Fibroblast of lung (primary cell): ENCODE measurements around the gene PHF20.

Source experiments
- CTCF ChIP-seq, 2 donors: IDR thresholded peaks in 1 of 2; conservative IDR thresholded peaks in 1 of 2; 1 replicate in 1 of 2; 2 replicates in 1 of 2; pipeline ENCODE4 v1.5.1; 2011 to 2012; ENCODE audit warnings: low read length in 2 of 2, control low read depth in 1 of 2, inconsistent platforms in 1 of 2, low read depth in 1 of 2, mild to moderate bottlenecking in 1 of 2
- EZH2 ChIP-seq: IDR thresholded peaks from 2 replicates; pipeline ENCODE4 v1.5.1; 2012; ENCODE audit warnings: low read length, control low read depth, mild to moderate bottlenecking; ENCODE audit errors: missing control alignments

DNA sequence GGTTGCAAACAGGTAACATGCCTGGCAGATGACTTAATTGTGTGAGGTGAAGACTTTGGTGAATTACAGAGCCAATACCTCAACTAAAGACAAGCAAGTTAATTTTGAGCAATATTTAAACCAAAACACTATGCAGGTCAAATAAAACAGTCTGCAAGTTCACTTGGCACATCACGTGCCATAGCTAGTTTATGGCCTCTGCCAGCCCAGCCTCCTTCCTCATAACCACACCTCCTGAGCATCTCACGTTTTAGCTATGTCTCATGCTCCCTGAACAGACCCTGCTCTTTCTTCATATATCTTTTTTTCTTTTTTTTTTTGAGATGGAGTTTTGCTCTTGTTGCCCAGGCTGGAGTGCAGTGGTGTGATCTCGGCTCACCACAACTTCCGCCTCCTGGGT, 192.1 kb downstream of the PHF20 start:
- TF ChIP-seq CTCF (conservative IDR thresholded peaks at IDR 0.05 in 1 of 2, IDR thresholded peaks at IDR 0.05 in 1 of 2; ENCODE audit: low read depth in 1 of 2, low read length in 2 of 2) (no peak), EZH2 (no peak)
